ENCODE data around the gene EZH1.
"Not testable (repeated sequence)": the region's sequence is repeated elsewhere in the genome, so short reads cannot be mapped to it uniquely, and the experiment has no call there.

EZH1 gene

DNA sequence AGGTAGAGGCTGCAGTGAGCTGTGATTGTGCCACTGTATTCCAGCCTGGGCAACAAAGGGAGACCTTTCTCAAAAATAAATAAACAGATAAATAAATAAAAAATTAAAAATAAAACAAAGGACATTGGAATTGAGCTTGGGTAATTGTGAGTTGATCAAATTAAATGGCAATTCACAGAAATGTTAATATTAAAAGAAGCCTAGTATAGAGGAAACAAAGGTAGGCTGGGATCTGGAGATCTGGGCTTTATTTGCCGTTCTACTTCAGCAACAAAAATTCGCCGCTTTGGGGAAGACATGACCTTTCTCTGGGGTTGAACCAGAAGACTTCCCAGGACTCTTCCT, 28.1 kb upstream of the EZH1 start:
- DNase-seq = no peak

DNA sequence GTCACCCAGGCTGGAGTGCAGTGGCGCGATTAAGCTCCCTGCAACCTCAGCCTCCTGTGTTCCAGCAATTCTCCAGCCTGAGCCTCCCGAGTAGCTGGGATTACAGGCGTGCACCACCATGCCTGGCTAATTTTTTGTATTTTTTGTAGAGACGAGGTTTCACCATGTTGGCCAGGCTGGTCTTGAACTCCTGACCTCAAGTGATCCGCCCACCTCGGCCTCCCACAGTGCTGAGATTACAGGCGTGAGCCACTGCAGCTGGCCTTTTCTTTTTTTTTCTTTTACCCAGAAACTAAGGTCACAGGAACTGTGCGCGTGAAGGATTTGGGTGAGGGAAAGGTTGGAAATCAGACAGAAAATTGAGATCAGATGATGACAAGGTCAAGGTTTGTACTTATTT, 25.1 kb upstream of the EZH1 start:
- not testable (repeated sequence) for DNase-seq

DNA sequence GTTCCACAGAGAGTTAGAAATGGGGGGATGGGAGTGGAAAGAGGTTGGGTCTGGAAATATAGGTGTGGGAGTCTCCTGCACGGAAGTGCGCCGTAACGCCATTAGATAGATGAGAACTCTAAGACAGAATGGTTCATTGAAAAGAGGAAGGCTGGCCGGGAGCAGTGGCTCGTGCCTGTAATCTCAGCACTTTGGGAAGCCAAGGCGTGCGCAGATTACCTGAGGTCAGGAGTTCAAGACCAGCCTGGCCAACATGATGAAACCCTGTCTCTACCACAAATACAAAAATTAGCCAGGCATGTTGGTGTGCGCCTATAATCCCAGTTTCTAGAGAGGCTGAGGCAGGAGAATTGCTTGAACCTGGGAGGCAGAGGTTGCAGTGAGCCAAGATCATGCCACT, 23.2 kb upstream of the EZH1 start:
- not testable (repeated sequence) for DNase-seq

DNA sequence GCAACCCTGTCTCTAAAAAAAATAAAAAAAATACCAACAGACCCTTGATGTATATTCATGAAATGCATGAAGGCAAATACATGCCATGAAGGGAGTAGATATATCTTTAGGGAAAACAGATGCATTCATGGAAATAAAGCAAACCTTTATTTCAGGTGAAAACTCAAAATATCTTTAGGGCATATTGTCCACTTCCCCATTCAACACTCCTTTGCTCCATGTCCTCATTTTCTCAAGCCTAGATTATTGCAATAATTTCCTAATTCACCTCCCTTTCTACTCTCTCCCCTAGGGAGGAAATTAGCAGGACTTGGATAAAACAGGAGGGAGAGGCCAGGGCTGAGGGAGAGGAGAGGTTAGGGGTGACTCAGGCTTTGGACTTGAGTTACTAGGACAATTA, 22.7 kb upstream of the EZH1 start:
- no peak for DNase-seq

DNA sequence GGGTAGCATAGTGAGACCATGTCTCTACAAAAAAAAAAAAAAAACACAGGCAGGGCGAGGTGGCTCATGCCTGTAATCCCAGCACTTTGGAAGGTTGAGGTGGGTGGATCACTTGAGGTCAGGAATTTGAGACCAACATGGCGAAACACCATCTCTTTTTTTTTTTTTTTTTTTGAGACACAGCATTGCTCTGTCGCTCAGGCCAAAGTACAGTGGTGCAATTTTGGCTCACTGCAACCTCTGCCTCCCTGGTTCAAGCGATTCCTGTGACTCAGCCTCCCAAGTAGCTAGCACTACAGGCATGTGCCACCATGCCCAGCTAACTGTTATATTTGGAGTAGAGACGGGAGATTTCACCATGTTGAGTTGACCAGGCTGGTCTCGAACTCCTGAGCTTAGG, 21.3 kb upstream of the EZH1 start:
- DNase-seq = no peak

DNA sequence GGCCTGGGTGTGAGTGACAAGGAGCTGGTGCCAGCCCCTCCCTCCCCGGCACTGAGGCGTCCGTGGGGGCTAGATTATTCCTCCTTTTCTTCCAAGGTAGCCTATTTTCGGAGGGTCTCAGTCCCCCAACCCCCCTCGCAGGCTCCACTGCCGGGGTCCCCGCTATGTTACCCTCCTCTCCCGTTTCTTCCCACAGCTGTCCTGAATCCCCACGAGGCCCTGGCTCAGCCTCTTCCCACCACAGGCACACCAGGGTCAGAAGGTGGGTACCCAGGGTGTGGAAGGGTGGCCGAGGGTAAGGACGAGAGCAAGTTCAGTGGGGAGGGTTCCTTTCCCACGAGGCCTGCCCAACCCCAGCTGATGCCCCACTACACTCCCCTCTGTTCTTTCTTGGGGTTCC, 16.8 kb upstream of the EZH1 start:
- DNase-seq = no peak

DNA sequence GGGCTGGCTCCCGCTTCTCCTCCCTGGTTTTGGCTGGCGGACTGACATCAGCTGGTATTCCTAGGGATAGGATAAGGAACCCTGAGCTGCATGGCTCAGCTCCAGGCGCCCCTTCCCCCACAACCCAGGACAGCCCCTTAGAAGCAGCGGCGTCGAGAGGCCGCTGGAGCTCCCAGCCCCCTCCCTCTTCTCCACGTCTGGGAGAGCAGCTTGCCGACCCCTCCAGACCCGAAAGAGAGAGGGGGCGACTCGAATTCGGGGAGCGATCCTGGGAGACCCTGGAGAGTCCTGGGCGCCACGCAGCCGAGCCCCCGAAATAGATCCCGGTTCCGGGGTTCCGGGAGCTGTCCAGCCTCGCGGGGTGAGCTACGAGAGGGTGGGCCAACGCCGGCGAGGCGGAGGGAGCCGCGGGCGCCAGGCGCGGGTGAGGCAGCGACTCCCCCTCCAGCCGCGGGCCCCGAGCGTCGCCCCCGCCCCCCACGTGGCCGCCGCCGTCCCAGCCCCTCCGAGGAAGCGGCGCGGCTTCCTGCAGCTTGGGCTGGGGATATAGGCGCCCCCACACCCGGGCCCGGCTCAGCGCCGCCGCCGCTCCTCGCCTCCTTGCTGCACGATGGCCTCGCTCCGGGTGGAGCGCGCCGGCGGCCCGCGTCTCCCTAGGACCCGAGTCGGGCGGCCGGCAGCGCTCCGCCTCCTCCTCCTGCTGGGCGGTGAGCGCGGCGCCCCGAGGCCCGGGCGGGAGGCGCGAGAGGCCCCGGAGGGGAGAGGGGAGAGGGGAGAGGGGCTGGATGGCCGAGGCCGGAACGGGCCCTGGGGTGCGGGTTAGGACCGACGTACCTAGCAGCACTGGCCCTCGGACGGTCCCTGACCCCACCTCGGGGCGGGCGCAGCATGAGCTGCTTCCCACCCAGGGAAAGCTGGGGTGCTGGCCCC, 16.1 kb upstream of the EZH1 start, which contains the start of gene RAMP2:
TSS of gene RAMP2 (plus strand) at position 576 of the 930 bp plus-strand sequence. CDS start at position 611, 35 bp downstream.
- DNase-seq = peak in 1 of 14 donors; percentile 32

DNA sequence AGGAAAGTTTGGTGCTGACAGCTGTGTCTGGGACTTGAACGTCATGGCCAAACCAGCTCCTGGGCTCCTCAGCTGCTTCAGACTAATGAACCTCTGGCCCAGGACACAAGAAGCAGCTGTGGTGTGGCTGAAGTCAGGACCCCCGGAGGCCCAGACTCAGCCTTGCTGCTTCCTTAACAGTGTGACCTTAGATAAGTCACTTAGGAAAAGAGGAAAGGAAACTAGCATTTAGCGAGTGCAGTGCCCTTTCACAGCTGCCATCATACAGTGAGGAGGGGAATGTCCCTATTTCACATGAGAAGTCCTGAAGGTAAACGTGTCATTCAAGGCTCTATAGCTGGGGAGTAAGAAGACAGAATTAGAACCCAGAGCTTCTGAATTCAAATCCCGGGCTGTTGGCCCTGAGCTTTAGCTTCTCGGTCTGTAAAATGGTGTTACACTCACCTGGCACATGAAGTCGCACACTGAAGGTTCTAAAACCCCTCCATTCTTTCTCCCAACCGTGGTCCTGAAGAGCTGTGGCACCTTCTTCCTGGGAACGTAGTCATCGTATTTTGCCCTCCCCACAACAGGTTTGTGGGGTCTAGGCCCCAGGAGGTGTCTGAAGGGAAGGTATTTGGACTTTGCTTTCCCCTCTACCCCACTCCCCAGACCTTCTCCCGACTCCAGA, 15.3 kb upstream of the EZH1 start:
- no peak for DNase-seq

DNA sequence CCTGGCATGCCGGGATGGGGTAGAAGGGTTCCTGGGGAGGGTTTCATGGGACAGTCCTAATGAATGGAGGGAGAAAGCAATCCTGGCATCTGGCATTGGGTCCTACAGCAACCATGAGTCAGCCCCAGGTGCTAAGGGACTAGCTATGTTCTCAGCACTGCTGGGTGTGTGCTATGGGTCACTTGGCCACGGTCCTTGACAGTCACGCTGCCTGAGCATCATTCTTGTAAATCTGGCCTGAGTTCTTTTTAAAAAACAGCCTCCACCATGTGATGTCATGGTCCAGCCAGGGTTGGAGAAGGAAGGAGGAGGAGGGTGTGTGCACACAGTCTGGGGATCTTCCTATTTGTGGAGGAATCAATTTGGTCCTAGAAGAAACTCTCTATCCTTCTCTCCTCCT, 9.9 kb upstream of the EZH1 start:
- DNase-seq = no peak

DNA sequence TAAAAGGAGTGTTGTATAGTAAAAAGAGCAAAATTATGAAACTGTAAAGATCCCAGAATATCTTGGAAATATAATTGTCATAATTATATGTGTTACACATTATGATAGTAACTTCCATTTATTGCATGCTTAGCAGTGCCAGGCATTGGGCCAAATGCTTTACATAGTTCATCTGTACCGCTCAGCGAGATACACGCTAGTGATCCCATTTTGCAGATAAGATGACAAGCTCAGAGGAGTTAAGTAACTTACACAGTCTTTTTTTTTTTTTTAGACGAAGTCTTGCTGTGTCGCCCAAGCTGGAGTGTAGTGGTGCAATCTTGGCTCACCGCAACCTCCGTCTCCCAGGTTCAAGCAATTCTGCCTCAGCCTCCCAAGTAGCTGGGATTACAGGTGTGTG, 6.8 kb upstream of the EZH1 start:
- DNase-seq = no peak

DNA sequence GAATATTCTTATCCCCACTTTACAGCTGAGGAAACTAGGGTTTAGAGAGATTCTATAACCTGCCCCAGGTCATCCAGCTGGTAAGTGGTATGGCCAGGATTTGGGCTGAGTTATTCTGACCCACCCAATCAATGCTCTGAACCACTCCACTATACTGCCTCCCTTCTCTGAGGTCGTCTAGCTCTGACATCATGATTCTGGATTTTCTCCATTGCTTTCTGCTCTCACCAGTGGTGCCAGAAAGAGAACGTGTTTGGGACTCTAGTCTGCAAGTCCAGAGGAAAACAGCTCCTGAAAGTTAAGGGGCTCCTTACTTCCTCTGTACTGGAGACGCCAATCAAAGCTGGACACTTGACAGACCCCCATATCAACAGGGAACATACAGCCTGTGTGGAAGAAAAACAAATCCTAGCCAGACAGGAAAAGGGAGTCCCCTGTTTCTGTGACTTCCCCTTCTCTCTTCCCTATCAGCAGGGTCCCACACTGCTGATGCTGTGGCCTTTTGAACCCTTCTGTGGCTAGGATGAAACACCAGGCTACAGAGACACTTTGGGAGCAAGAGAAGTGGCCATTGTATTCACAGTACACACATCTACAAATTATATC, 6.0 kb upstream of the EZH1 start:
- DNase-seq = no peak

DNA sequence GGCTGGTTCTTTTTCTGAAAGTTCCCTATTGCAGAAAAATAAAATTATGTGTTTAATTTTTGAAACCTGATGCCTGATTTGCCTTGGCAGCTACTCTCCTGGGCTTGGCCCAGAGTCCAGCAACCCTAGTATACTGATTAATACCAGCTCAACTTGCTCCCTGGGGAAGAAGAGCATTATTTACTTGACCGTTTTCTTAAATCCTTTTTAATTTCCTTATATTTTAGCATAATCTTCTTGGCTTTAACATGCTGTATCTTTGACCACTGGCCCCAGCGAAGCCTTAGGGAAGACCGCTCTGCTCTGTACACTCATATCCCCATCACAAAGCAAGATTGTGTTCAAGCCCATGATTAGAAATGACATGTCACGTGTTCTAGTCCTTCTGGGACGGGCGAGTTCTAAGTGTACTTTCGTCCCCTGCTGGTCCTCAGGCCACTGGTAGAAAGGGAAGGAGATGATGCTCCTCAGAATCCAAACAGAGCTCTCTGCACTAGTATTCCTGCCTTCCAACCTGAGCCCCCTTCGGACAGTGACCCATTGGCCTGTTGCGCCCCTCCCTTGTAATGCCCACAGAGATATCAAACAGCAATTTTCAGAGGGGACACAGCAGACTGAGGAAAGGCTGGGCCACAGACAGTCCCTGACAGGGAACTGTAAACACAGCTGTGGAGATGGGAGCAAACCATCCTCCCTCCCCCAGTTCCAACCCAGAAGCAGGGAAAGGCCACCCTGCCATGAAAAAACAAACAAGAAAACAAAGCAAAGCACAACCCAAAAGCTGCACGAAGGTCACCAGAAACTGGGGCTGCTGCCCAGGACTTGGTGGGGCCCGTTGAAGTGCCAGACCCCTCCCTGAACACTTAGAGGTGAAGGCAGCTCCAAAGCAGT, 4.3 kb upstream of the EZH1 start:
- DNase-seq = peak in 2 of 14 donors; percentile 21 to 41

DNA sequence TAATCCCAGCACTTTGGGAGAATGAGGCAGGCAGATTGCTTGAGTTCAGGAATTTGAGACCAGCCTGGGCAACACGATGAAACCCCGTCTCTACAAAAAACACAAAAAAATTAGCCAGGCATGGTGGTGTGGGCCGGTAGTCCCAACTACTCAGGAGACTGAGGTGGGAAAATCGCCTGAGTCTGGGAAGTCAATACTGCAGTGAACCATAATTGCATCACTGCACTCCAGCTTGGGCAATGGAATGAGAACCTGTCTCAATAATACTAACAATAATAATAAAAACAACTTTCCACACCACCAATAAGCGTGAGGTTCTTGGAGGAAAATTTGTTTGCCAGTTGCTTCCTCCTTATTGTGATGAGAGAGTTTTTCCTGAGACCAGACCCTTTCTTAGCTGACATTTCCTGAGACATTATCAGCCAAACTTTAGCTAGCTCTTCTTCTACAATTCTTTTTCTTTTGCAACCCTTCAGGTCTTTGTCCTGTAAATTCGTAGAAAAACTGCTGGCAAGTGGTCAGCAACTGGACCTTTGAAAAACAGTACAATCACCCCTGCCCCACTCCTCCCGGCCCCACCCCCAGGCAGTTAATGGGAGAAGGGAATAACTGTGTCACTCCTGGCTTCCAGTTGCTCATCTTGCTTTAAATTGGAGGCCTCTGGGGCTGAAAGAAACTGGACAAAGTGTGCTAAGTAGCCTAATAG, 3.5 kb upstream of the EZH1 start:
- DNase-seq = no peak

DNA sequence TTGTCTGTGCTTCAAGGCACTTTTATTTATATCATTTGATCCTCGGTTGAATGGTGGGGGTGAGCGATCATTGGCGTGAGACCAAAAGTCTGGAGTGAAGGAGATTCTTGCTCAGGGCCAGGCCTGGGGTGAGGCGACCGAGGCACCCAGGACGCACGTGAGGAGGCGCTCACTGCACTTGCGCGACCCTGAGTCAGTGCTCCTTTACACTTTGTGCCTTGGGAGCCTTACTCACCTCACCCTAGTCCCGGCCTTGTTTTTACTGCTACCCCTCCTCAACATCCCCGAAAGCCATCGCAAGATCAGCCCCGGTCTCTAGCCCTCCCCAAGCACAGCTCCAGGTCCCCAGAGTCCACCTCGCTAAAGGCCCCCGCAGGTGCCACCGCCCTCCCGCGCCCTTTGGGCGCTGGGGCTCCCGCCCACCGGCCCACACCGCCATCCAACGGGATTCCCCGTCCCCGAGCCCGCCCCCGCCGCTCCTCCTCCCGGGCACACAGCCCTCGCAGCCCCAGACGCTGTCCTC, 496 bp downstream of the EZH1 start:
- peak in 10 of 14 donors; percentile 35 to 81 (median 74) for DNase-seq

DNA sequence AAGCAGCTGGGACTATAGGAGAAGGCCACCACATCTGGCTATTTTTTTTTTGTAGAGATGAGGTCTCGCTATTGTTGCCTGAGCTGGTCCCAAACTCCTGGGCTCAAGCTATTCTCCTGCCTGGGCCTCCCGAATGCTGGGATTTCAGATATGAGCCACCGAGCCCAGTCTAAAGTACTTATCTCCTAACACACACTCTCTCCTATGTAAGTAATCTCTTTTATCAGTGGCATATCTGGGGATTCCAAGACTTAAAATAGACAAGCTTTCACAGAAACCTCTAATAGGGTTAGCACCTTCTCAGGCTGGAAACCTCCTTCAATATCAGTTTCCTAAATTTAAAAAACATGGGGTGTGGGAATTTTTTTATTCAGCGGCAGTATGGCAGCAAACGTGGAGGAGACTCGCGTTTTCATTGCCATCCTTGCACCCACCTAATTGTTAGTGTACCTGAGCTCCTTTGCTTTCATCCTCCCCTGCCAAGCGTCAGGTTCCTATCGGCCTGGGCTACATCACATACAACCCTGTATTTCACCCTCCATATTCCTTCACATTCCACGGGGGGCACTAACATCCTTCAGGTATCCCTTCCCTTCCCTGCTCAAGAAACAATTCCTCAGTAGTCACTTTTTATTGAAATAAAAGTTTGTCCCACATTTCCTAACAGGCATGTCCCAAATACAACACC, 1.1 kb downstream of the EZH1 start:
- no peak for DNase-seq

DNA sequence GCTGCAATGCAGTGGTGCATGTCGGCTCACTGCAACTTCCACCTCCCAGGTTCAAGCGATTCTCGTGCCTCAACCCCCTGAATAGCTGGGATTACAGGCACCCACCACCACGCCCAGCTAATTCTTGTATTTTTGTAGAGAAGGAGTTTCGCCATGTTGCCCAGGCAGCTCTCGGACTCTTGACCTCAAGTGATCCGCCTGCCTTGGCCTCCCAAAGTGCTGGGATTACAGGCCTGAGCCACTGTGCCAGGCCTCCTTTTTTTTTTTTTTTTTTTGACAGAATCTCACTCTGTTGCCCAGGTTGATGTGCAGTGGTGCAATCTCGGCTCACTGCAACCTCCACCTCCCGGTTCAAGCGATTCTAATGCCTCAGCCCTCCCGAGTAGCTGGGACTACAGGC, 1.9 kb downstream of the EZH1 start:
- DNase-seq = not testable (repeated sequence)

DNA sequence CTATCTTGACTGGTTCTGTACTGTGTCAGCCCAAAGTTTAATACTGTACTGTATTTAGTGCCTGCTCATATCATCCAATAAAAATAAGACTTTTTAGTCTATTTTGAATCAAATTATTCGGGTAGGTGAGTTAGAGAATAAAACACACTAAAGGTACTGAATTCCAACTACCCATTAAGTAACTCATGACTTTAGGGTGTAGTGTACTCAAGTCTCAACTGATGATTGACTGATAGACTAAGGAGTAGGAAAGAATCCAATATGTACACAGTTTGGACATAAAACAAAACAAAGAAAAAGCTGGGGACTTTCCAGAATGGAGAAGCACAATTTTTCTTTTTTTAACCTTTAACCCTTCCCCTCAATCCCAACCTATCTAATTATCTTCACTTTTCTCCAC, 4.1 kb downstream of the EZH1 start:
- DNase-seq = no peak

DNA sequence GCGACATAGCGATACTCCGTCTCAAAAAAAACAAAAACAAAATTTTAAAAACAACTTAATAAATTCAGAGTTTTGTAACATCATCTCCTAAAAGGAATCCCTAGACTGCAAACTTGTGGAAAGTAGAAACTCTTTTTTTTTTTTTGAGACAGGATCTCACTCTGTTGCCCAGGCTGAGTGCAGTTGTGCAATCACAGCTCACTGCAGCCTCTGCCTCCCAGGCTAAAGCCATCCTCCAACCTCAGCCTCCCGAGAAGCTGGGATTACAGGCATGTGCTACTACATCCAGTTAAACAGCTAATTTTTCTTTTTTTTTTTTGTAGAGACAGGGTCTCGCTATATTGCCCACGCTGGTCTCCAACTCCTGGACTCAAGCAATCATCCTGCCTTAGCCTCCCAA, 19.7 kb downstream of the EZH1 start:
- no peak for DNase-seq

DNA sequence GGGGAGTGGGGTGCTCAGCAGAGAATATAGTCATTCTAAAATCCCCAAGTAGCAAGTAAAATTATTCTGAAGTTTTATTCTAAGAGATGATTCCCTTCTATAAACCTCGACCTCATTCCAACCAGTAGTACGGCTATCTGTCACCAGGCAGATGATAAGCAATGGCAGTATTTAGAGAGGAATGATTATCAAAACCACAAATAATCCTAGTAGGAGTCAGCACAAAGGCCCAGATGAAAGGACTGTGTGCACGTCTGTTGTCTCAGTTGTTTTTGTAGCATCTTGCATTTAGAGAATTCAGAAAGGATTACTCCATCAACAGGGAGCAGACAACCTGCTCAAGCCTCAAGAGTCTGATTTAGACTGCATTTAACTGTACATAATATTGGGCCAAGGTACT, 21.2 kb downstream of the EZH1 start:
- no peak for DNase-seq

DNA sequence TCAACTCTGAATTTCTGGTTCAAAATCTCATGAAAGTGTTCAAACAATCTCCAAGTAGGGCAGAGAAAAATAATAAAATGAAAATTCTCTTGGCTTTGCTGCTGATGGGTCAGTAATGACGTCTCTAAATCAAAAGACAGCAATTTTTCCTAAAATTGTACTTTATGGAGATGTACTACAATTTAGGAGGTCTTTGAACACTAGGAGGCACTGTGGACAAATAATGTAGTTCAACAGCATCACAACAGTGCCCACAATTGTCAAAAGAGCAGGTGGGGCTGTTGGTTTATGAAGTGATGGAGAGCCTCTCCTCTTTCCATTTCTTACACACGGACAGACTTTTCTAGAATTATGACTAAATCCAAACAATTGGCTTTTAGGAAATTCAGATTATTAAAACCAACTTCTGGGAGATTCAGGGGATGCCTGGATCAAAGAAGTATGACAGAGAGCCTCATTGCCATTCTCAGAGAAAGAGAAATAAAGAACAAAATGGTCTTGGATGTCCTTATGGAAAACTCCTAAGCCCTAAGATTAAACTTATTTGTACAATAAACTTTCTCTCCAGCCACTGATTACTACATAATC, 23.8 kb downstream of the EZH1 start:
- DNase-seq = peak in 4 of 14 donors; percentile 1 to 5 (median 3)

All from C1 segment of cervical spinal cord (tissue), 14 donors.